ENCODE results near the gene CNTRL. TPM values are rescaled to one million over a fixed set of nuclear protein-coding genes. Genes with fewer than 3 reads are reported as not detected.

The CNTRL gene
- total RNA-seq, 2 experiments from 2014 or later, result 62.8 to 69.8 TPM

DNA sequence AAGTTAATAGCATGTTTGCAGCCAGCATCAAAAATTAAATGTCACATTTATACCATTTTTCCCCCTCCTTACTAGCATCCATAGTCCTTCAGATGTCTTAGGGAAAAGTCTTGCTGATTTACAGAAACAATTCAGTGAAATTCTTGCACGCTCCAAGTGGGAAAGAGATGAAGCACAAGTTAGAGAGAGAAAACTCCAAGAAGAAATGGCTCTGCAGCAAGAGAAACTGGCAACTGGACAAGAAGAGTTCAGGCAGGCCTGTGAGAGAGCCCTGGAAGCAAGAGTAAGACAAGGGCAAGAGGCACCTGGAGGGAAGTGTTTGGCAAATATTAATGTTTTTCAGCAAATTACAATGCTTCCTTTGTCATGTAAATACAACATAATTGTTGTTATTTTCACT is 66.6 kb downstream of the CNTRL start:
- DNase-seq (no peak), ATAC-seq (no peak)
- intact Hi-C loops (cut with micrococcal nuclease), result no loop called here
- TF ChIP-seq, protein P1, sequence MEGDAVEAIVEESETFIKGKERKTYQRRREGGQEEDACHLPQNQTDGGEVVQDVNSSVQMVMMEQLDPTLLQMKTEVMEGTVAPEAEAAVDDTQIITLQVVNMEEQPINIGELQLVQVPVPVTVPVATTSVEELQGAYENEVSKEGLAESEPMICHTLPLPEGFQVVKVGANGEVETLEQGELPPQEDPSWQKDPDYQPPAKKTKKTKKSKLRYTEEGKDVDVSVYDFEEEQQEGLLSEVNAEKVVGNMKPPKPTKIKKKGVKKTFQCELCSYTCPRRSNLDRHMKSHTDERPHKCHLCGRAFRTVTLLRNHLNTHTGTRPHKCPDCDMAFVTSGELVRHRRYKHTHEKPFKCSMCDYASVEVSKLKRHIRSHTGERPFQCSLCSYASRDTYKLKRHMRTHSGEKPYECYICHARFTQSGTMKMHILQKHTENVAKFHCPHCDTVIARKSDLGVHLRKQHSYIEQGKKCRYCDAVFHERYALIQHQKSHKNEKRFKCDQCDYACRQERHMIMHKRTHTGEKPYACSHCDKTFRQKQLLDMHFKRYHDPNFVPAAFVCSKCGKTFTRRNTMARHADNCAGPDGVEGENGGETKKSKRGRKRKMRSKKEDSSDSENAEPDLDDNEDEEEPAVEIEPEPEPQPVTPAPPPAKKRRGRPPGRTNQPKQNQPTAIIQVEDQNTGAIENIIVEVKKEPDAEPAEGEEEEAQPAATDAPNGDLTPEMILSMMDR (IDR thresholded peaks at IDR 0.05), result no peak
- Mint-ChIP-seq H3K27ac (no peak overlapping the region), H3K9me3 (no peaks in the 10 kb centered on the region), H3K36me3 (ENCODE audit: low read depth) (peaks cover 63% of the 10 kb centered on the region), H3K4me1 (ENCODE audit: low read depth) (peaks cover 2% of the 10 kb centered on the region), H3K27me3 (no peaks in the 10 kb centered on the region), H3K4me3 (no peak overlapping the region)
- ChIA-PET POLR2A (no interaction called here), CTCF (no interaction called here)

DNA sequence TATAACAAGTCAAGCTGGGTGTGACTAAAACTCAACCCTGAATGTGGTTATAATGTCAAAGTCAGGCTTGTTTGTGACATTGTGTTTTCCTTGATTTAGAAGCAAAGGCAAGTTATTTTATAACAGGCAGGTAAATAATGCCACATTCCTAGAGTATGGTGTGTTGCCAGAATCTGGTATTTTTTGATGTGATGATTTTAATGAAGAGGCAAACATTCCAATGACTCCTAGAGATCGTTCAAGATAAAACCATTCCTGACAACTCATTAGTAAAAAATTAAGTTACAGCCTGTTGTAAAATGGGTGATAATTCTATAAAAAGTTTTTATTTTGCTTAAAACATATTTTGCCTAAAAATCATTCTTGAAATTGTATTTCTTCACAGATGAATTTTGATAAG is 67.0 kb downstream of the CNTRL start:
- intact Hi-C loops (cut with micrococcal nuclease), result no loop called here
- Mint-ChIP-seq H3K36me3 (ENCODE audit: low read depth) (peaks cover 65% of the 10 kb centered on the region), H3K27ac (no peak overlapping the region)

DNA sequence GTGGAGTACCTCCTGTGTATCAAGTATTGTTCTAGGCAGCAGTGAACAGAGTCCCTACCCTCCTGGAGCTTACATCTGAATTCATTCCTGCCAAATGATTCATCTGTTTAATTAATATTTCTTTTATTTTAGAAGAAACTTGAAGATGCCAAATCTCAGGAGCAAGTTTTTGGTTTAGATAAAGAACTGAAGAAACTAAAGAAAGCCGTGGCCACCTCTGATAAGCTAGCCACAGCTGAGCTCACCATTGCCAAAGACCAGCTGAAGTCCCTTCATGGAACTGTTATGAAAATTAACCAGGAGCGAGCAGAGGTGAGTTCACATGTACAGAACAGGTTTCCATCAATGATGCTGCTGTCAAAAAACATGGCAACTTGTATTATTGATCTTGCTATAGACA is 69.0 kb downstream of the CNTRL start:
- H3K27ac Mint-ChIP-seq, result no peak overlapping the region
- H3K4me3 Mint-ChIP-seq, result no peak overlapping the region
- peaks cover 70% of the 10 kb centered on the region for H3K36me3 Mint-ChIP-seq (ENCODE audit: low read depth)
- DNase-seq (no peak), ATAC-seq (no peak)
- H3K27me3 Mint-ChIP-seq, result no peaks in the 10 kb centered on the region
- CTCF ChIA-PET, result interaction anchor here (1.5 kb wide), 1 partner anchor 12 kb away, joined by 7 read pairs; no protein-coding TSS in a partner anchor
- no peaks in the 10 kb centered on the region for H3K4me1 Mint-ChIP-seq (ENCODE audit: low read depth)
- intact Hi-C loops (cut with micrococcal nuclease), result no loop called here
- POLR2A ChIA-PET, result interaction anchor here (1.0 kb wide), 1 partner anchor 162 kb away, joined by 3 read pairs; no protein-coding TSS in a partner anchor
- H3K9me3 Mint-ChIP-seq, result no peaks in the 10 kb centered on the region
- TF ChIP-seq, protein P1 (IDR thresholded peaks at IDR 0.05), result no peak

More for the DNA sequence above, 67.0 kb downstream of the CNTRL start:
- POLR2A ChIA-PET, result interaction anchor here (0.9 kb wide), 1 partner anchor 20 kb away, joined by 4 read pairs; no protein-coding TSS in a partner anchor
- Mint-ChIP-seq H3K4me1 (ENCODE audit: low read depth) (peaks cover 2% of the 10 kb centered on the region), H3K4me3 (no peak overlapping the region), H3K27me3 (no peaks in the 10 kb centered on the region), H3K9me3 (no peaks in the 10 kb centered on the region)
- CTCF ChIA-PET, result interaction anchor here (0.7 to 1.2 kb wide), 2 partner anchors 11 to 16 kb away, joined by 3 to 5 read pairs; no protein-coding TSS in a partner anchor
- ATAC-seq (no peak), DNase-seq (no peak)
- TF ChIP-seq, protein P1 (IDR thresholded peaks at IDR 0.05), result no peak

DNA sequence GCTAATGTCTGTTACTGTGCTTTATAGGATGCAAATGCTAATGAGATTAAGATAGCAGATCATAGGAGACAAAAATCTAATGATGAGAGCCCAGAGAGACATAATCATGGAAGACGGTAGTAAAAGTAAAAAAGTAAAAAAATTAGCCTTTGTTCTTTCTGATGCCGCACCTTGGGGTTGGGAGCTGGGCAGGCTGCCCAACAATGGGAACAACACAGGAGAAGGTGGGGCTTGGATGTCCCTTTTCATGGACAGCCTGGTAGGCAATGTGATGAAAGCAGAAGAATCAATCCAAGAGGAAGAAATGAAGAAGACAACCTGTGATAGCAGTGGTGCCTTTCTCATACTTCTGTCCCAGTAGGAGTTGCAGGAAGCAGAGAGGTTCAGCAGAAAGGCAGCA is 69.7 kb downstream of the CNTRL start:
- Mint-ChIP-seq H3K4me1 (ENCODE audit: low read depth) (no peaks in the 10 kb centered on the region), H3K27me3 (no peaks in the 10 kb centered on the region), H3K9me3 (no peaks in the 10 kb centered on the region), H3K36me3 (ENCODE audit: low read depth) (peaks cover 69% of the 10 kb centered on the region), H3K4me3 (no peak overlapping the region), H3K27ac (no peak overlapping the region)
- ATAC-seq (no peak), DNase-seq (no peak)
- ChIA-PET POLR2A (no interaction called here), CTCF (interaction anchor here (1.5 kb wide), 1 partner anchor 11 kb away, joined by 7 read pairs; no protein-coding TSS in a partner anchor)
- intact Hi-C loops (cut with micrococcal nuclease), result no loop called here
- TF ChIP-seq, protein P1 (IDR thresholded peaks at IDR 0.05), result no peak

DNA sequence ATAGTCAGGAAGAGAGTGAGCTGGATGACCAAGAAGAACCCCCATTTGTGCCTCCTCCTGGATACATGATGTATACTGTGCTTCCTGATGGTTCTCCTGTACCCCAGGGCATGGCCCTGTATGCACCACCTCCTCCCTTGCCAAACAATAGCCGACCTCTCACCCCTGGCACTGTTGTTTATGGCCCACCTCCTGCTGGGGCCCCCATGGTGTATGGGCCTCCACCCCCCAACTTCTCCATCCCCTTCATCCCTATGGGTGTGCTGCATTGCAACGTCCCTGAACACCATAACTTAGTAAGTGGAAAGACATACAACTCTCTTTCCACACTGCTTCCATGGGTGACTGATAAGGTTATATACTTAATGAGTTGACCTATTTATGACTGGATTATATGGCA is 75.4 kb downstream of the CNTRL start:
- Mint-ChIP-seq H3K27ac (peak overlapping the region; percentile 10), H3K9me3 (no peaks in the 10 kb centered on the region), H3K4me3 (no peak overlapping the region), H3K36me3 (ENCODE audit: low read depth) (peaks cover 62% of the 10 kb centered on the region), H3K4me1 (ENCODE audit: low read depth) (peaks cover 28% of the 10 kb centered on the region), H3K27me3 (no peaks in the 10 kb centered on the region)
- DNase-seq, result no peak
- ATAC-seq, result no peak
- intact Hi-C loops (cut with micrococcal nuclease), result no loop called here
- ChIA-PET CTCF (interaction anchor here (1.2 to 1.9 kb wide), 2 partner anchors 19 to 213 kb away, joined by 3 to 5 read pairs; no protein-coding TSS in a partner anchor), POLR2A (no interaction called here)
- TF ChIP-seq, protein P1 (IDR thresholded peaks at IDR 0.05), result no peak

Data from activated CD8-positive, alpha-beta T cell treated with anti-CD3 and anti-CD28 coated beads for 36 hours (primary cell).